HG02885 (cell line): ENCODE measurements around the gene KLHDC3.

Source experiments
- ATAC-seq: cut with Tn5 transposase; IDR thresholded peaks from one replicate; pipeline ENCODE4 v1.9.1; 2021; ENCODE audit warnings: mild to moderate bottlenecking; ENCODE audit not compliant: unreplicated experiment, poor library complexity

The KLHDC3 gene

GRCh38 chr6:43052842-43053544 is 38.9 kb downstream of the KLHDC3 start:
- ATAC-seq, result peak; percentile 19

DNA sequence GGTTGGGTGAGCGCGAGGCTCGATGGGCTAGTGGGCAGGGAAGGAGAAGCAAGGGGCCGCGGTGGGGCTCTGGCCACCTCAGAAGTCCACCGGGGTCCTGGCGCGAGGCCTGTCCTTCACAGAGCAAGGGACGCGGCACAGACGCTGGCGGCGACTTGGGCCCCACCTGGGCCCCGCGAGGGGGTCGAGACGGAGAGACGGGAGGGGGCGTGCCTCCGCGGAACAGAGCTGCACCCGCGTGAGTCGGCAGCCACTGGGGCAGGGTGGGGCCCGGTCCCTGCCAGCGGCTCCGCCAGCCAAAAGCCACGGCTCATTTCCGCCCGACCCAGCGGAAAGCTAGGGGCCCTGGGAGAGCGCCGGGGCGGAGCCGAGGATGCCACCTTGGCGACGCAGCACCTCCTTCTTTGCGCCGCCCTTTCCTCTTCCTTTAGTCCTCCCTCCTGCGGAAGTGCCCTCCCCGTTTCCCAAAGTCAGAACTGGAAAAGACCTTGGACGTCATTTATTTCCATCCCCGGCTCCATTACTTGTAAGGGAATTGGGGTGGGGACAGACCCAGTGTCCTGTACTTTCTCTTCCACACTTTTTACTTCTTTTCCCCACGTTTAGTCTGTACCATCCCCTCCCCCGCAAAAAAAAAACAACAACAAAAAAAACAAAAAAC is 39.6 kb downstream of the KLHDC3 start, which contains the start of gene CUL7:
CUL7 (minus strand) TSS at position 307 of the 661 bp plus-strand sequence. CDS start 1,063 bp downstream, outside the sequence.
- peak; percentile 92 for ATAC-seq

- ATAC-seq, result no peak
Observed at GRCh38 chr6:43054206-43054943, 40.3 kb downstream of the KLHDC3 start.

DNA sequence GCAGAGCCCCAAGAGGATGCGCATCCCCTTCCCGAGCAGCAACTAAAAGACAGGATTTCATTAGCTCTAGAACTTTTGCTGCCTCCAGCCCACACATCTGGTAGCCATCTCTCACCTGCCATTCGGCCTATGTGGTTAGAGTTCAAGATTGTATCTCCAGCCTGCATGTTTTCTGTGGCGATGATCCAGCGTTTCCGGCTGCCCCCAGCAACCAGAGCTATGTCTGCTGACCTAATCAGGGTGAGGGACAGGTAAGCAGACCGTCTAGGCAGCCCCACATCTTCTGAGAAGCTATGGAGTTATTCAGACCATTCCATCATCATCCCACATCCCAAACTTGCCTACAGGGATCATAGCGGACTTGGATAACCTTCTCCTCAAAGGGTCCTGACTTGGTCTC is 41.9 kb downstream of the KLHDC3 start:
- no peak for ATAC-seq

GRCh38 chr6:43058531-43058930 is 44.5 kb downstream of the KLHDC3 start:
- no peak for ATAC-seq

DNA sequence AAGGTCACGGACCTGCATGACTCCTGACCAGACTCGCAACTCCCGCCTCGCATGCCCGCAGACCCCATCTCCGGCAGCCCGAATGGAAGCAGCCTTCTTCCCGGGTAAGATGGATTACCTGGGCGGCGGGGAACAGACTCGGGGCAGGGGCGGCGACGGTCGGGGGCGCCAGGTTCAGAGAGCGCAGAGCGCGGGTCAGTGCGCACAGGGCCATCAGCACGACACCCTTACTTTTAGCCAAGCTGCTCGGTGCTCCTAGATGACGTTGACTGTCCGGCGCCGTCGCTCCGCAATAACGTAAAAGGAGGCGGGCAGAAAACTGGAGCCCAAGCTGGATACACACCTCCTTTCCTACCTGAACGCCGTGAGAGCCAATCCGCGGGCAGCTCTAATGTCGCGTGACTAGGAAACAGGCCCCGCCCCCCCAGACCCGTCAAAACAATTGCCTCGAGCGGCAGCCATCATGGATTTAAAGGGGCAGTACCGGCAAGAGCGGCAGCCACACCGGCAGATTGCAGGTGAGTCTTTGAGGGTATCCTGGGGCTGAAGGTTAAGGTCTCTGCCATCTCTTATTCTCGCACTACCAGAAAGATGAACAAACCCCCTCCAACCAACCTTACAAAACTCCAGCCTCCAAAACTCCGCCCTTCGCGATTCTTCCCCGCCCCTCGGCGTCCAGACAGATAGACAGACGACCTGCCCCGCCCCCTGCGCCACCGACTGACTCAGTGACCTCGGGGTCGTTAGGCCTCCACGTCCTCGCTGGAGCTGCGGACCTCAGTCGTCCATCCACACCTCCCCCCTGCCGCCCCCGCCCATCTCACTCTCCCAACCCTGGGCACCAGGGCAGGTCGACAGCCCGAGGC is 45.4 kb downstream of the KLHDC3 start, which contains the start of the genes KLC4 and MRPL2:
KLC4 (plus strand) TSS at position 464 of the 866 bp plus-strand sequence. CDS start 1,705 bp downstream, outside the sequence.
MRPL2 (minus strand) TSS at position 267 of the 866 bp plus-strand sequence; CDS start at position 214, 53 bp downstream.
- ATAC-seq, result peak; percentile 91

- no peak for ATAC-seq
Observed at GRCh38 chr6:43060034-43060754, 46.1 kb downstream of the KLHDC3 start.

DNA sequence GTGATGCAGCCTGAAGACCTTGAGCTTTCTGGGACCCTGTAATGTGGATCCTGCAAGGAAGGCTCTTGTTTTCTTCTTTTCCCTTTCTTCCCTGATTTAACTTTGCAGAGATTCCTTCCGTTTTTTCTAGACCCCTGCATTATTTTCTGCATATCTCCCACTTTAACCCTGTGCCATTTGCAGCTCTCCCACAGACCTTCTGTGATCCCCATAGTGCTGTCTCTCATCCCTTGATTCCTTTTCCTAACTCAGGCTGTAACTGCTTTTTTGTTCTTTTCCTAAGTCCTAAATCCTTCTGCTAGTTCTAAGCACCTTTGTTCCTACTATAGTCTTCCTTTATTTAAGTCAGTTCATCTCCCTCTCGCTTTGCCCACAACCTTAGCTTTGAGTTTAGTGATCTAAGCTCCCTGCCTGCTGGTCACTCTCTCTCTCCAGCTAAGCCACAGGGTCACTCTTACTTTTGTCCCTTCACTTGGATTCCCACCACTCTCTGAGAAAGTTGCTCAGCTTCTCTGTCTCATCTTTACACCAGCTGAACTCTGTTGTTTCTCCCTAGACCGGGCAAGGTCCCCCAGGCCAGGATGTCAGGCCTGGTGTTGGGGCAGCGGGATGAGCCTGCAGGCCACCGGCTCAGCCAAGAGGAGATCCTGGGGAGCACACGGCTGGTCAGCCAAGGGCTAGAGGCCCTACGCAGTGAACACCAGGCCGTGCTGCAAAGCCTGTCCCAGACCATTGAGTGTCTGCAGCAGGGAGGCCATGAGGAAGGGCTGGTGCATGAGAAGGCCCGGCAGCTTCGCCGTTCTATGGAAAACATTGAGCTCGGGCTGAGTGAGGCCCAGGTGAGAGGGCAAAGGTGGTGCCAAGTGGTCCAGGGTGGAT is 46.9 kb downstream of the KLHDC3 start:
- ATAC-seq, result no peak

DNA sequence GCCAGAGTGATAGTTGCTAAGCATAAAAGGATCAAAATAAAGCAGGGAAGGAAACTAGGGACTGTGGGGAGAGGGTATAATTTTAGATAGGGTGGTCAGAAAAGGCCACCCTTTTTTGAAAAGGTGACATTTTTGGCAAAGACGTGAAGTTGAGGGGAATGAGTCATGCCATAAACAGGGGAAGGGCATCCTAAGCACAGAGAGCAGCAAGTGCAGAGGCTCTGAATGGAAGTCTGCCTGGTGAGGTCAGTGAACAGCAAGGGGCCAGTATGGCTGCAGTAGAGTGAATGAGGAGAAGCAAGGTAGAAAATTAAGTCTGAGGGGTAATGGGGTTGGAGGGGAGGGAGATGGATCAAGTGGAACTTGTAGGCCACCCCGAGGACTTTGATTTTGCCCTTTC is 47.8 kb downstream of the KLHDC3 start:
- ATAC-seq, result no peak

DNA sequence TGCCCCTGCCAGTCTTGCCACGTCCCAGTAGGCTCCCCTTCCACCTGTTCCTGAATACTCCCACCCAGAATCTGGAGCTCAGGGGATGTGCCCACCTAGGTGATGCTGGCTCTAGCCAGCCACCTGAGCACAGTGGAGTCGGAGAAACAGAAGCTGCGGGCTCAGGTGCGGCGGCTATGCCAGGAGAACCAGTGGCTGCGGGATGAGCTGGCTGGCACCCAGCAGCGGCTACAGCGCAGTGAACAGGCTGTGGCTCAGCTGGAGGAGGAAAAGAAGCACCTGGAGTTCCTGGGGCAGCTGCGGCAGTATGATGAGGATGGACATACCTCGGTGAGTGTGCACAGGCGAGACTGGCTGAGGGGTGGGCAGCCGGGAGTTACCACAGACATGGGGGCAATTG is 48.8 kb downstream of the KLHDC3 start:
- ATAC-seq, result no peak

DNA sequence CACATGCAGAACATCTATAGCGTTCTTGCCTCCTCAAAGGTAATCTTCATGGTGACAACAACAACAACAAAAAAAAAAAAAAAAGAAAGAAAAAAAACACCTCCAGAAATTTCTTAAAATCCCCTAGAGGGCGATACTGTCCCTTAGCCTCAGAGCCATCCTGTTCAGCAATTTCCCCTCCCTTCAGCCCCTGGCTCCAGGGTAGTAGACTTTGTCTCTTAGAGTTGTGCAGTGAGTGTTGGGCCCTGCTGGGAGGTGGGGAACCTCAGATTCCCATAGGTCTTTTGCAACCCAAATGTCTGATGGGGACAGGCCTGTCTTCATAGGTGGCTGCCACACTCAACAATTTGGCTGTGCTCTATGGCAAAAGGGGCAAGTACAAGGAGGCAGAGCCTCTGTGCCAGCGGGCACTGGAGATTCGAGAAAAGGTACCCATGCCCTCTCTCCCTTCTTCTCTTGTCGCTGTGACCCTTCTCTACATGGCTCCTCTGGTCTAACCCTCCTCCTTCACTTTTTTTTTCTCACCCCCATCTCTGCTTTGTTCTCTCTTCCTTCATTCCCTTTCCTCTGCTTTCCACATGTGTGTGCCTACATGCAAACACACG is 56.1 kb downstream of the KLHDC3 start:
- ATAC-seq, result no peak
